Measurements from ENCODE around the gene NCBP2. TPM values are rescaled to one million over a fixed set of nuclear protein-coding genes. Genes with fewer than 3 reads are reported as not detected.

The NCBP2 gene
- total RNA-seq, 4 donors from 2014 or later, result 4.1 to 67.2 (median 49.5) TPM

- no peak for TF ChIP-seq CTCF (IDR thresholded peaks at IDR 0.05)
- no peak for TF ChIP-seq POLR2A (IDR thresholded peaks at IDR 0.05)
- Histone ChIP-seq H3K27ac (no peak overlapping the region), H3K4me1 (no peaks in the 10 kb centered on the region), H3K27me3 (no peaks in the 10 kb centered on the region), H3K4me3 (no peak overlapping the region), H3K36me3 (no peaks in the 10 kb centered on the region), H3K9me3 (no peaks in the 10 kb centered on the region)
- DNase-seq, result no peak
- intact Hi-C loops (cut with DNase I; ENCODE audit: low total_unique reads), result no loop called here
Observed at GRCh38 chr3:196894557-196895295, 47.6 kb downstream of the NCBP2 start.

DNA sequence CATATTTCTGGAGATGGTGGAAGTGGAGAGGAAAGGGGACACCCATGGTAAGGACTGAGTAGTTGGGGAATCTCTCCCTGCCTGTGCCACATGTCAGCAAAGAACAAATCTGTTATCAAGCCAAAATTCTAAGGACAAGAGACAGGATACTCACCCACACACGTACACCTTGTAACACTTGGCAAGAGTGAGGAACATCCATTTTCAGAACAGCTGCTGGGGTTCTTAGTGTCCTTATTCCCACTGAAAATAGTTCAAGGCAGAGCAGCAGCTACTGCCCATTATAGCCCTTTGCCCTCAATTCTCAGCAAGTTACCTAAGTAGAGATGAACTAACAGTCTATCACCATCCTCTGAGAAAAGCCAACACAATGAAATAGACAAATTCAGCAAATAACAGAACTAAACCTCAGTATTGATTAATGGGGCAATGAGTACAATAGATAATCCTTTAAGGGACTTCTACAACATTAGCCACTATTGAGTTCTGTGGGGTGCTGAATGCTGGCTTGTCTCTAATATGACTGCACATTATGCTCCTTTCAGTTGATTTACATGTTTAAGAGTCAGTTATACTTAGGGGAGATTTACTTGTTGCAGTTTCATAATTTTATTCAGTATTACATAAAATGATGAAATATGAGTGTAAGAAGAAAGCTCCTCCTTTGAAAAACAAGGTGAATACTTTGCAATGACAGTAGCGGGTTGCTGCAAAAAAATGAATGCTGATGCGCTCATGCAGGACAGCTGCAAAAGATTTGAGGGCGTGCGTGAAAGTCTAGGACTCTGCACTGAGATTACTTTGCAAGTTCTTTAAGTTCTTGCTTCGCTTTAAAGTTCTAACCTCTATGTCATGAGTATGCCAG is 52.3 kb downstream of the NCBP2 start:
- TF ChIP-seq CTCF (IDR thresholded peaks at IDR 0.05), result no peak
- no peak for TF ChIP-seq POLR2A (IDR thresholded peaks at IDR 0.05)
- H3K27ac ChIP-seq, result no peak overlapping the region
- H3K9me3 ChIP-seq, result no peaks in the 10 kb centered on the region
- no peaks in the 10 kb centered on the region for H3K36me3 ChIP-seq
- no peak overlapping the region for H3K4me3 ChIP-seq
- DNase-seq, result no peak
- H3K4me1 ChIP-seq, result no peaks in the 10 kb centered on the region
- intact Hi-C loops (cut with DNase I; ENCODE audit: low total_unique reads), result no loop called here
- H3K27me3 ChIP-seq, result no peaks in the 10 kb centered on the region

- TF ChIP-seq POLR2A (IDR thresholded peaks at IDR 0.05) (no peak), CTCF (IDR thresholded peaks at IDR 0.05) (no peak)
- DNase-seq, result no peak
- no peaks in the 10 kb centered on the region for H3K9me3 ChIP-seq
- H3K27me3 ChIP-seq, result no peaks in the 10 kb centered on the region
- H3K4me1 ChIP-seq, result no peaks in the 10 kb centered on the region
- intact Hi-C loops (cut with DNase I; ENCODE audit: low total_unique reads), result no loop called here
- H3K36me3 ChIP-seq, result no peaks in the 10 kb centered on the region
- no peak overlapping the region for H3K27ac ChIP-seq
- H3K4me3 ChIP-seq, result no peak overlapping the region
Observed at GRCh38 chr3:196886144-196886543, 56.2 kb downstream of the NCBP2 start.

Other genes starting within 250 kb of the NCBP2 start
- gene CEP19, start 230.3 kb downstream of the NCBP2 start, total RNA-seq, result 1 to 10 TPM in 2 of 4 donors, not detected in 2; 1.7 to 5.9 TPM
- 10 to 100 TPM; 10.2 to 61.5 (median 34.1) TPM for gene PIGX, start 230.2 kb downstream of the NCBP2 start, total RNA-seq
- 10 to 100 TPM; 22.1 to 65.8 (median 49.5) TPM for gene PAK2, start 202.7 kb downstream of the NCBP2 start, total RNA-seq
- gene SENP5, start 74.6 kb downstream of the NCBP2 start, total RNA-seq, result 100 to 1,000 TPM in 1 of 4 donors, 10 to 100 TPM in 3; 31.8 to 130 (median 59.6) TPM
- gene PIGZ, start 26.3 kb upstream of the NCBP2 start, total RNA-seq, result 10 to 100 TPM in 1 of 4 donors, 1 to 10 TPM in 2, under 1 TPM in 1; 0.29 to 21.5 (median 2.3) TPM
- gene MELTF, start 87.3 kb upstream of the NCBP2 start, total RNA-seq, result 10 to 100 TPM in 2 of 4 donors, 1 to 10 TPM in 1, under 1 TPM in 1; 0.77 to 18.0 (median 6.3) TPM

Measured in uterus (tissue), 4 donors.